ENCODE data around the gene KHDRBS1.

DNA sequence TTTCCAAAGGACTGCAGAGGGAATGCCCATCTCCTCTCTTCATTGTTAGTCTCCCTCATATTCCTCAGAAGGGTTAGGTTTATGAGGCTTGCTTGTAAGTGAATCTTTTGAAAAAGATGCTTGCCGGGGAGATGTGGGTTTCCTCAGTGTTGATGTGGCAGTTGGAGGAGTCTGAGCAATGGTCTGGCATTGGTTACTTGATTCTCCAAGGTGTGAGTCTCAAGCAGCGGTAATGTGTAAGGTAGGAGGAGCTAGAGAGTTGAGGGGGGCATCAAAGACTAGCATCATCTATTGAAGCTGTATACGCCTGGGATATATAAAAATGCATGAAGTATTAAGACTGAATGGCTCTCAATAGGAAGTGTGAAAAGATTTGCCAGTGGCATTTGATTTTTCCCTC, 21.5 kb downstream of the KHDRBS1 start:
- TF ChIP-seq, protein P1, sequence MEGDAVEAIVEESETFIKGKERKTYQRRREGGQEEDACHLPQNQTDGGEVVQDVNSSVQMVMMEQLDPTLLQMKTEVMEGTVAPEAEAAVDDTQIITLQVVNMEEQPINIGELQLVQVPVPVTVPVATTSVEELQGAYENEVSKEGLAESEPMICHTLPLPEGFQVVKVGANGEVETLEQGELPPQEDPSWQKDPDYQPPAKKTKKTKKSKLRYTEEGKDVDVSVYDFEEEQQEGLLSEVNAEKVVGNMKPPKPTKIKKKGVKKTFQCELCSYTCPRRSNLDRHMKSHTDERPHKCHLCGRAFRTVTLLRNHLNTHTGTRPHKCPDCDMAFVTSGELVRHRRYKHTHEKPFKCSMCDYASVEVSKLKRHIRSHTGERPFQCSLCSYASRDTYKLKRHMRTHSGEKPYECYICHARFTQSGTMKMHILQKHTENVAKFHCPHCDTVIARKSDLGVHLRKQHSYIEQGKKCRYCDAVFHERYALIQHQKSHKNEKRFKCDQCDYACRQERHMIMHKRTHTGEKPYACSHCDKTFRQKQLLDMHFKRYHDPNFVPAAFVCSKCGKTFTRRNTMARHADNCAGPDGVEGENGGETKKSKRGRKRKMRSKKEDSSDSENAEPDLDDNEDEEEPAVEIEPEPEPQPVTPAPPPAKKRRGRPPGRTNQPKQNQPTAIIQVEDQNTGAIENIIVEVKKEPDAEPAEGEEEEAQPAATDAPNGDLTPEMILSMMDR (IDR thresholded peaks at IDR 0.05): no peak
- no peak for TF ChIP-seq POLR2A (IDR thresholded peaks at IDR 0.05)

Data from right lobe of liver (tissue), 4 donors.